Prostate gland (tissue), 2 donors: ENCODE results near the gene HDAC4.

Experiments
- CTCF ChIP-seq, 4 experiments: fragments of 200-600 bp in 2 of 4; fragments of 450-650 bp in 2 of 4; sonication (generic) in 2 of 4; IDR thresholded peaks; 1 replicate in 3 of 4; 2 replicates in 1 of 4; pipeline ENCODE4 v1.5.1; 2016 to 2019; ENCODE audit warnings: antibody characterized with exemption in 4 of 4, mild to moderate bottlenecking in 2 of 4, moderate library complexity in 2 of 4
- POLR2A ChIP-seq: fragments of 450-650 bp; IDR thresholded peaks from one replicate; pipeline ENCODE4 v1.6.1; 2016; ENCODE audit warnings: antibody characterized with exemption, mild to moderate bottlenecking

- TF ChIP-seq CTCF (IDR thresholded peaks at IDR 0.05) (no peak), POLR2A (no peak)
Observed at GRCh38 chr2:239343460-239343859, 57.4 kb downstream of the HDAC4 start.
